Endothelial cell (in vitro differentiated cells): ENCODE measurements around the gene SLC8A3. TPM values are rescaled to one million over a fixed set of nuclear protein-coding genes. Genes with fewer than 3 reads are reported as not detected.

Experiments used
- DNase-seq: peaks from one replicate; pipeline ENCODE4 v3.0.0; 2021; ENCODE audit warnings: low spot score
- H3K27ac Mint-ChIP-seq: one replicate; pipeline ENCODE4 v1.8.0; 2021; ENCODE audit warnings: mixed read lengths, inconsistent platforms; ENCODE audit not compliant: unreplicated experiment
- H3K27me3 Mint-ChIP-seq: one replicate; pipeline ENCODE4 v1.8.0; 2021; ENCODE audit warnings: mild to moderate bottlenecking, moderate library complexity, mixed read lengths, inconsistent platforms; ENCODE audit not compliant: unreplicated experiment
- H3K36me3 Mint-ChIP-seq: one replicate; pipeline ENCODE4 v1.8.0; 2021; ENCODE audit warnings: mild to moderate bottlenecking, low read depth, mixed read lengths, inconsistent platforms; ENCODE audit not compliant: unreplicated experiment
- H3K4me1 Mint-ChIP-seq: one replicate; pipeline ENCODE4 v1.8.0; 2021; ENCODE audit warnings: mild to moderate bottlenecking, mixed read lengths, inconsistent platforms; ENCODE audit not compliant: unreplicated experiment
- H3K4me3 Mint-ChIP-seq: one replicate; pipeline ENCODE4 v1.8.0; 2021; ENCODE audit warnings: mild to moderate bottlenecking, mixed read lengths, inconsistent platforms; ENCODE audit not compliant: unreplicated experiment
- H3K9me3 Mint-ChIP-seq: one replicate; pipeline ENCODE4 v1.8.0; 2021; ENCODE audit warnings: mixed read lengths, inconsistent platforms; ENCODE audit not compliant: unreplicated experiment
- CTCF ChIP-seq: fragments of 200-600 bp; sonication (generic); IDR thresholded peaks from one replicate; pipeline ENCODE4 v1.5.0; 2021; ENCODE audit warnings: antibody characterized with exemption; ENCODE audit not compliant: unreplicated experiment
- total RNA-seq: library from RNA; stranded (reverse); fragmentation: NEBNext Ultra II Directional; extraction: Animal tissue kit (Norgen Biotek cat#: 25700); gene quantifications from one replicate; pipeline ENCODE4 v1.2.1, GENCODE V29; 2021; ENCODE audit not compliant: unreplicated experiment

The SLC8A3 gene
- total RNA-seq, 1 donor from 2014 or later: 0.13 TPM

GRCh38 chr14:70002589-70003346, 186.0 kb downstream of the SLC8A3 start:
- Mint-ChIP-seq H3K9me3 (no peaks in the 10 kb centered on the region), H3K36me3 (no peaks in the 10 kb centered on the region), H3K4me1 (no peaks in the 10 kb centered on the region), H3K27me3 (peaks cover 4% of the 10 kb centered on the region), H3K4me3 (no peak overlapping the region), H3K27ac (no peak overlapping the region)
- DNase-seq: no peak
- TF ChIP-seq CTCF: no peak

- no peaks in the 10 kb centered on the region for H3K36me3 Mint-ChIP-seq
- no peaks in the 10 kb centered on the region for H3K9me3 Mint-ChIP-seq
- H3K27me3 Mint-ChIP-seq: peaks cover 4% of the 10 kb centered on the region
- no peak for DNase-seq
- no peak overlapping the region for H3K27ac Mint-ChIP-seq
- H3K4me3 Mint-ChIP-seq: no peak overlapping the region
- H3K4me1 Mint-ChIP-seq: no peaks in the 10 kb centered on the region
- no peak for TF ChIP-seq CTCF
These were observed 188.2 kb downstream of the SLC8A3 start for GRCh38 chr14:70000601-70001000.

GRCh38 chr14:69999261-69999674, 189.5 kb downstream of the SLC8A3 start:
- Mint-ChIP-seq H3K36me3 (no peaks in the 10 kb centered on the region), H3K4me3 (no peak overlapping the region), H3K27ac (no peak overlapping the region), H3K27me3 (peaks cover 4% of the 10 kb centered on the region), H3K9me3 (no peaks in the 10 kb centered on the region), H3K4me1 (no peaks in the 10 kb centered on the region)
- TF ChIP-seq CTCF: no peak
- no peak for DNase-seq

GRCh38 chr14:69997849-69998248, 190.9 kb downstream of the SLC8A3 start:
- Mint-ChIP-seq H3K4me3 (no peak overlapping the region), H3K36me3 (no peaks in the 10 kb centered on the region), H3K27ac (no peak overlapping the region), H3K9me3 (no peaks in the 10 kb centered on the region), H3K27me3 (peaks cover 4% of the 10 kb centered on the region), H3K4me1 (no peaks in the 10 kb centered on the region)
- TF ChIP-seq CTCF: no peak
- DNase-seq: no peak

GRCh38 chr14:69996216-69996615, 192.5 kb downstream of the SLC8A3 start:
- no peak for DNase-seq
- peaks cover 4% of the 10 kb centered on the region for H3K27me3 Mint-ChIP-seq
- no peaks in the 10 kb centered on the region for H3K36me3 Mint-ChIP-seq
- TF ChIP-seq CTCF: no peak
- H3K27ac Mint-ChIP-seq: no peak overlapping the region
- no peaks in the 10 kb centered on the region for H3K9me3 Mint-ChIP-seq
- no peak overlapping the region for H3K4me3 Mint-ChIP-seq
- H3K4me1 Mint-ChIP-seq: no peaks in the 10 kb centered on the region
